Measurements from ENCODE around the gene RNF183. TPM values are rescaled to one million over a fixed set of nuclear protein-coding genes. Genes with fewer than 3 reads are reported as not detected.

RNF183 gene
- total RNA-seq, 1 experiment from 2014 or later, result not detected

Other genes starting within 250 kb of the RNF183 start
- gene ZFP37, start 246.7 kb downstream of the RNF183 start, total RNA-seq (2014; rRNA removed; shearing (Covaris generic); ENCODE audit: low replicate concordance), result not detected in 2 replicates
- 0.26 and 0.83 TPM in 2 replicates for gene SLC31A2, start 152.4 kb downstream of the RNF183 start, total RNA-seq (2014; rRNA removed; shearing (Covaris generic); ENCODE audit: low replicate concordance)
- gene FKBP15, start 82.1 kb downstream of the RNF183 start, total RNA-seq (2014; rRNA removed; shearing (Covaris generic); ENCODE audit: low replicate concordance), result 23.5 and 65.1 TPM in 2 replicates
- 8.7 and 13.5 TPM in 2 replicates for gene SLC31A1, start 81.8 kb downstream of the RNF183 start, total RNA-seq (2014; rRNA removed; shearing (Covaris generic); ENCODE audit: low replicate concordance)
- gene CDC26, start 27.8 kb downstream of the RNF183 start, total RNA-seq (2014; rRNA removed; shearing (Covaris generic); ENCODE audit: low replicate concordance), result 33.4 and 36.0 TPM in 2 replicates
- 22.2 and 24.4 TPM in 2 replicates for gene PRPF4, start 27.7 kb downstream of the RNF183 start, total RNA-seq (2014; rRNA removed; shearing (Covaris generic); ENCODE audit: low replicate concordance)
- 0.56 and 1.0 TPM in 2 replicates for gene WDR31, start 36.9 kb upstream of the RNF183 start, total RNA-seq (2014; rRNA removed; shearing (Covaris generic); ENCODE audit: low replicate concordance)
- not detected in 2 replicates for gene BSPRY, start 46.2 kb upstream of the RNF183 start, total RNA-seq (2014; rRNA removed; shearing (Covaris generic); ENCODE audit: low replicate concordance)
- 11.6 and 16.4 TPM in 2 replicates for gene HDHD3, start 73.6 kb upstream of the RNF183 start, total RNA-seq (2014; rRNA removed; shearing (Covaris generic); ENCODE audit: low replicate concordance)
- gene ALAD, start 97.9 kb upstream of the RNF183 start, total RNA-seq (2014; rRNA removed; shearing (Covaris generic); ENCODE audit: low replicate concordance), result 18.1 and 21.0 TPM in 2 replicates
- gene POLE3, start 107.3 kb upstream of the RNF183 start, total RNA-seq (2014; rRNA removed; shearing (Covaris generic); ENCODE audit: low replicate concordance), result 65.7 and 105 TPM in 2 replicates
- gene C9orf43, start 107.4 kb upstream of the RNF183 start, total RNA-seq (2014; rRNA removed; shearing (Covaris generic); ENCODE audit: low replicate concordance), result 0.82 and 2.2 TPM in 2 replicates
- 1.3 and 5.0 TPM in 2 replicates for gene RGS3, start 160.4 kb upstream of the RNF183 start, total RNA-seq (2014; rRNA removed; shearing (Covaris generic); ENCODE audit: low replicate concordance)